ENCODE data around the gene DNAH17. TPM values are rescaled to one million over a fixed set of nuclear protein-coding genes. Genes with fewer than 3 reads are reported as not detected.

DNAH17 gene
- total RNA-seq, 1 donor from 2014 or later: 1.3 TPM

GRCh38 chr17:78617511-78618061 is 40.4 kb upstream of the DNAH17 start:
- H3K4me3 Mint-ChIP-seq (ENCODE audit: unreplicated experiment): no peak overlapping the region
- TF ChIP-seq, protein P1, sequence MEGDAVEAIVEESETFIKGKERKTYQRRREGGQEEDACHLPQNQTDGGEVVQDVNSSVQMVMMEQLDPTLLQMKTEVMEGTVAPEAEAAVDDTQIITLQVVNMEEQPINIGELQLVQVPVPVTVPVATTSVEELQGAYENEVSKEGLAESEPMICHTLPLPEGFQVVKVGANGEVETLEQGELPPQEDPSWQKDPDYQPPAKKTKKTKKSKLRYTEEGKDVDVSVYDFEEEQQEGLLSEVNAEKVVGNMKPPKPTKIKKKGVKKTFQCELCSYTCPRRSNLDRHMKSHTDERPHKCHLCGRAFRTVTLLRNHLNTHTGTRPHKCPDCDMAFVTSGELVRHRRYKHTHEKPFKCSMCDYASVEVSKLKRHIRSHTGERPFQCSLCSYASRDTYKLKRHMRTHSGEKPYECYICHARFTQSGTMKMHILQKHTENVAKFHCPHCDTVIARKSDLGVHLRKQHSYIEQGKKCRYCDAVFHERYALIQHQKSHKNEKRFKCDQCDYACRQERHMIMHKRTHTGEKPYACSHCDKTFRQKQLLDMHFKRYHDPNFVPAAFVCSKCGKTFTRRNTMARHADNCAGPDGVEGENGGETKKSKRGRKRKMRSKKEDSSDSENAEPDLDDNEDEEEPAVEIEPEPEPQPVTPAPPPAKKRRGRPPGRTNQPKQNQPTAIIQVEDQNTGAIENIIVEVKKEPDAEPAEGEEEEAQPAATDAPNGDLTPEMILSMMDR (IDR thresholded peaks at IDR 0.05; ENCODE audit: partially characterized antibody, unreplicated experiment): no peak
- H3K9me3 Mint-ChIP-seq (ENCODE audit: unreplicated experiment): peaks cover 11% of the 10 kb centered on the region
- no peak overlapping the region for H3K27ac Mint-ChIP-seq (ENCODE audit: unreplicated experiment)
- H3K36me3 Mint-ChIP-seq (ENCODE audit: unreplicated experiment): peaks cover 6% of the 10 kb centered on the region
- H3K27me3 Mint-ChIP-seq (ENCODE audit: unreplicated experiment): peaks cover 1% of the 10 kb centered on the region
- no peaks in the 10 kb centered on the region for H3K4me1 Mint-ChIP-seq (ENCODE audit: low read depth, unreplicated experiment)
- no peak for DNase-seq

- DNase-seq: no peak
- Mint-ChIP-seq H3K27ac (ENCODE audit: unreplicated experiment) (no peak overlapping the region), H3K4me1 (ENCODE audit: low read depth, unreplicated experiment) (no peaks in the 10 kb centered on the region), H3K27me3 (ENCODE audit: unreplicated experiment) (peaks cover 1% of the 10 kb centered on the region), H3K4me3 (ENCODE audit: unreplicated experiment) (no peak overlapping the region), H3K9me3 (ENCODE audit: unreplicated experiment) (peaks cover 11% of the 10 kb centered on the region), H3K36me3 (ENCODE audit: unreplicated experiment) (peaks cover 6% of the 10 kb centered on the region)
- TF ChIP-seq, protein P1 (IDR thresholded peaks at IDR 0.05; ENCODE audit: partially characterized antibody, unreplicated experiment): no peak
Observed at GRCh38 chr17:78616946-78617345, 39.8 kb upstream of the DNAH17 start.

GRCh38 chr17:78615631-78616030 is 38.4 kb upstream of the DNAH17 start:
- Mint-ChIP-seq H3K9me3 (ENCODE audit: unreplicated experiment) (peaks cover 11% of the 10 kb centered on the region), H3K4me3 (ENCODE audit: unreplicated experiment) (no peak overlapping the region), H3K27me3 (ENCODE audit: unreplicated experiment) (peaks cover 1% of the 10 kb centered on the region), H3K4me1 (ENCODE audit: low read depth, unreplicated experiment) (peaks cover 3% of the 10 kb centered on the region), H3K36me3 (ENCODE audit: unreplicated experiment) (peaks cover 6% of the 10 kb centered on the region), H3K27ac (ENCODE audit: unreplicated experiment) (no peak overlapping the region)
- no peak for DNase-seq
- TF ChIP-seq, protein P1 (IDR thresholded peaks at IDR 0.05; ENCODE audit: partially characterized antibody, unreplicated experiment): no peak

DNA sequence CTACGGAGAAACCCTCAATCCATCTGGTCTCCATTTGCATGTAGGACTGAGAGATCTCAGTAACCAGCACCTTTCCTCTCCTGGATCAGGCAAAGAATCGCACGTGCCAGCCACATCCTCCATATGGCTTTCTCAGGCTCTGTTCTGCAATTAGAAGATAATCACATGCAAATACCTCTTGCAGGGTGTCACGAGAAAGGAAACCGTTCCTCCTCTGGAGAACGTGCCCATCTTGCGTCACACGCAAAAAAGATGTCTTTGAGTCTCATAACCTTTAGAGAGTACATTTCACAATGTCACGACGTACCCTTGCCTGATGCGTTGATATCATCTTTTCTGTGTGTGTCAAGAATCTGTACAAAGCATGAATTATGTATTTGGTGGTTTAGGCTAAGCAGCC is 36.2 kb upstream of the DNAH17 start:
- TF ChIP-seq, protein P1 (IDR thresholded peaks at IDR 0.05; ENCODE audit: partially characterized antibody, unreplicated experiment): no peak
- no peak for DNase-seq
- Mint-ChIP-seq H3K36me3 (ENCODE audit: unreplicated experiment) (peaks cover 6% of the 10 kb centered on the region), H3K27me3 (ENCODE audit: unreplicated experiment) (peaks cover 1% of the 10 kb centered on the region), H3K9me3 (ENCODE audit: unreplicated experiment) (peaks cover 11% of the 10 kb centered on the region), H3K27ac (ENCODE audit: unreplicated experiment) (no peak overlapping the region), H3K4me1 (ENCODE audit: low read depth, unreplicated experiment) (peaks cover 3% of the 10 kb centered on the region), H3K4me3 (ENCODE audit: unreplicated experiment) (no peak overlapping the region)

DNA sequence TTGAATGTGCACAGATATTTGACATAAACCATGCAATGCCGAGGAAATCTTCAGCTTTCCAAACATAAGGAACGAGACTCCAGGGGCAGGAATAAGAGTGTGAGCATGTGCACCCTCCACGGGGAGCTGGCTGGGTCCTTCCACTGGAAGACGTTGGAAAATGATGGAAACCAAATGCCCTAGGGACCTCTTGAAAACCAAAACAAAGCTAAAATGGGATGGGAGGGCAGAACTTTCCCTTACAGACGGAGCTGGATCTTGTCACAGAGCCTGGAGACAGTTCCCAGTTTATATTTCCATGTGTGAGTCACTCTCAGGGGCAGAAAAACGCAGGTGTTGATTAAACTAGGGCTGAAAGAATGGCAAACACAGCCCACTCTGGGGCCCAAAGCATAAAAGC is 34.4 kb upstream of the DNAH17 start:
- DNase-seq: no peak
- Mint-ChIP-seq H3K27ac (ENCODE audit: unreplicated experiment) (no peak overlapping the region), H3K27me3 (ENCODE audit: unreplicated experiment) (peaks cover 1% of the 10 kb centered on the region), H3K4me1 (ENCODE audit: low read depth, unreplicated experiment) (peaks cover 3% of the 10 kb centered on the region), H3K36me3 (ENCODE audit: unreplicated experiment) (no peaks in the 10 kb centered on the region), H3K9me3 (ENCODE audit: unreplicated experiment) (peaks cover 6% of the 10 kb centered on the region), H3K4me3 (ENCODE audit: unreplicated experiment) (no peak overlapping the region)
- TF ChIP-seq, protein P1 (IDR thresholded peaks at IDR 0.05; ENCODE audit: partially characterized antibody, unreplicated experiment): no peak
